ENCODE measurements around the gene ADAMTSL2.

Gene ADAMTSL2

DNA sequence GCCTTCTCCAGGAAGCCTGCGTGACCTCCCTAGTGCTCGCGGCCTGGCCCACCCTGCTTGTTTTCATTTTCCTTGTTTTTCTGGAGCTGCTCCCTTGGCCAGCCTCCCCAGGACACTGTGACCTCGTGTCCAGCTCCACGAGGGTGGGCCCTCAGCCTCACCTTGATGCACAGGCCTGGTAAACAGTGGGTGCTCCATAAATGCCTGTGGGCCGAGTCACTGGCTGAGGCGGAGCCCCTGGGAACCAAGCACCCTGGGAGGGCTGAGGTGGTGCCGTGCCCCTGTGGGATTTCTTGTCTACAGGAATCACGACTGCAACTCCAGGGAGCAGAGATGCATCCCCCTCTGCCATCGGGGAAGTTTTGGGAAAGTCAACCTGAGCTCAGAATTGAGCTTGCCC, 57.5 kb downstream of the ADAMTSL2 start:
- Histone ChIP-seq H3K9ac (ENCODE audit: low read depth, low read length, poor library complexity) (no peak overlapping the region), H3K27me3 (ENCODE audit: control insufficient read depth in 3 of 3, insufficient read depth in 3 of 3, low read depth in 1 of 3, low read length in 3 of 3) (peaks cover 0 to 17% (median 0%) of the 10 kb centered on the region in 3 experiments), H3K4me3 (ENCODE audit: low read length in 2 of 2) (no peak overlapping the region), H3K9me3 (replicated peaks in 1 of 2; ENCODE audit: control insufficient read depth in 2 of 2, insufficient read depth in 1 of 2, low read depth in 1 of 2, low read length in 2 of 2) (peaks cover 2 to 9% of the 10 kb centered on the region in 2 donors), H3K27ac (replicated peaks; ENCODE audit: low read length) (no peak overlapping the region), H2BK15ac (ENCODE audit: low read length) (peak overlapping the region; percentile 43), H2AFZ (ENCODE audit: low read length) (no peak overlapping the region), H3K4ac (ENCODE audit: low read length) (no peak overlapping the region), H3K18ac (ENCODE audit: low read length) (peak overlapping the region; percentile 52), H2BK12ac (ENCODE audit: low read length) (no peak overlapping the region), H2BK120ac (ENCODE audit: low read depth, low read length) (no peak overlapping the region), H3K23ac (ENCODE audit: low read depth, low read length, poor library complexity) (no peak overlapping the region), H2AK5ac (ENCODE audit: low read depth, low read length) (peak overlapping the region; percentile 65), H3K14ac (ENCODE audit: low read length) (no peak overlapping the region), H3K4me1 (ENCODE audit: control insufficient read depth in 2 of 2, insufficient read depth in 1 of 2, low read depth in 1 of 2, low read length in 2 of 2) (no peaks in the 10 kb centered on the region), H3K4me2 (ENCODE audit: insufficient read depth, low read length, poor library complexity, severe bottlenecking) (no peak overlapping the region), H4K8ac (ENCODE audit: low read depth, low read length) (no peak overlapping the region), H3K36me3 (replicated peaks in 1 of 2; ENCODE audit: control insufficient read depth in 2 of 2, insufficient read depth in 2 of 2, low read length in 2 of 2) (no peaks in the 10 kb centered on the region), H4K91ac (ENCODE audit: low read depth, low read length, poor library complexity) (no peak overlapping the region), H2BK5ac (ENCODE audit: low read length) (no peak overlapping the region), H3K79me1 (ENCODE audit: low read depth, low read length) (peaks cover 2% of the 10 kb centered on the region)
- no peak for DNase-seq (ENCODE audit: low spot score)
- WGBS, 2 donors (ENCODE audit: extremely low coverage in 2 of 2, insufficient read length in 2 of 2, insufficient replicate concordance in 1 of 2) = no CpG with 5 or more reads among the region's 10 CpGs

DNA sequence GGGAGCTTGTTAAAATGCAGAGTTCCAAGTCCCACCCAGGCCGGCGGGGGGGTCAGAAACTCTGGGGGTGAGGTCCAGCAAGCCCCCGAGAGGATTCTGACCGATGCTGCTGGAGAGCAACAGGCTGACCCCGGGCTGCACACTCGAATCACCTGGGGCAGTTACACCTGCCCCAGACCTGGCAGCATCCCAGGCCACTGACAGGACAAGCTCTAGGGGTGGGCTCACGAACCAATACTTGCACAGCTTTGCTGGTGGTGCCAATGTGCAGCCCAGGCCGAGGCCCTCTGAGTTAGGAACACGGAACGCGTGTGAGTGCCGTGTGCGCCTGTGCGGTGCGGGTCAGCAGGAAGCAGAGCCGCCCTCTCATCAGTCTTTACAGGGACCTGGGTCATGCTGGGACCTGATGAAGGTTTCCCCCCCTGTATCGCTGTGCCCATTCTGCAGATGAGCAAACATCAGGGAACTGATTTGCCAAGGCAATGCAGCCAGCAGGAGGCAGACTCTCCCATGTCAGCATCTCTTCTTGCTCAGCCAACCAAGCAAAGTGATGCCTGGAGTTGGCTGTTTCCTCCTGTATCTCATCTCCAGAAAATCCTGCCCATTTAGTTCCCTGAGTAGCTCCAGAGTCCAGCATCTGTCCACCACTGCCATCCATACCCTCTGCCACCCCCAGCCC, 58.4 kb downstream of the ADAMTSL2 start:
- Histone ChIP-seq H2BK12ac (ENCODE audit: low read length) (peak overlapping the region; percentile 81), H4K91ac (ENCODE audit: low read depth, low read length, poor library complexity) (no peak overlapping the region), H3K4me3 (ENCODE audit: low read length in 2 of 2) (no peak overlapping the region), H2AK5ac (ENCODE audit: low read depth, low read length) (peak overlapping the region; percentile 41), H3K4me2 (ENCODE audit: insufficient read depth, low read length, poor library complexity, severe bottlenecking) (no peak overlapping the region), H2BK15ac (ENCODE audit: low read length) (no peak overlapping the region), H3K27me3 (ENCODE audit: control insufficient read depth in 3 of 3, insufficient read depth in 3 of 3, low read depth in 1 of 3, low read length in 3 of 3) (peaks cover 0 to 14% (median 0%) of the 10 kb centered on the region in 3 experiments), H3K36me3 (replicated peaks in 1 of 2; ENCODE audit: control insufficient read depth in 2 of 2, insufficient read depth in 2 of 2, low read length in 2 of 2) (no peaks in the 10 kb centered on the region), H2BK5ac (ENCODE audit: low read length) (peak overlapping the region; percentile 10), H3K27ac (replicated peaks; ENCODE audit: low read length) (no peak overlapping the region), H3K14ac (ENCODE audit: low read length) (peak overlapping the region; percentile 74), H4K8ac (ENCODE audit: low read depth, low read length) (no peak overlapping the region), H2AFZ (ENCODE audit: low read length) (no peak overlapping the region), H3K18ac (ENCODE audit: low read length) (no peak overlapping the region), H3K9me3 (replicated peaks in 1 of 2; ENCODE audit: control insufficient read depth in 2 of 2, insufficient read depth in 1 of 2, low read depth in 1 of 2, low read length in 2 of 2) (peaks cover 11% of the 10 kb centered on the region in 2 donors), H3K4ac (ENCODE audit: low read length) (no peak overlapping the region), H3K23ac (ENCODE audit: low read depth, low read length, poor library complexity) (no peak overlapping the region), H3K4me1 (ENCODE audit: control insufficient read depth in 2 of 2, insufficient read depth in 1 of 2, low read depth in 1 of 2, low read length in 2 of 2) (no peaks in the 10 kb centered on the region), H3K9ac (ENCODE audit: low read depth, low read length, poor library complexity) (no peak overlapping the region), H3K79me1 (ENCODE audit: low read depth, low read length) (peaks cover 2% of the 10 kb centered on the region), H2BK120ac (ENCODE audit: low read depth, low read length) (no peak overlapping the region)
- WGBS, 2 donors (ENCODE audit: extremely low coverage in 2 of 2, insufficient read length in 2 of 2, insufficient replicate concordance in 1 of 2) = no CpG with 5 or more reads among the region's 17 CpGs
- no peak for DNase-seq (ENCODE audit: low spot score)

DNA sequence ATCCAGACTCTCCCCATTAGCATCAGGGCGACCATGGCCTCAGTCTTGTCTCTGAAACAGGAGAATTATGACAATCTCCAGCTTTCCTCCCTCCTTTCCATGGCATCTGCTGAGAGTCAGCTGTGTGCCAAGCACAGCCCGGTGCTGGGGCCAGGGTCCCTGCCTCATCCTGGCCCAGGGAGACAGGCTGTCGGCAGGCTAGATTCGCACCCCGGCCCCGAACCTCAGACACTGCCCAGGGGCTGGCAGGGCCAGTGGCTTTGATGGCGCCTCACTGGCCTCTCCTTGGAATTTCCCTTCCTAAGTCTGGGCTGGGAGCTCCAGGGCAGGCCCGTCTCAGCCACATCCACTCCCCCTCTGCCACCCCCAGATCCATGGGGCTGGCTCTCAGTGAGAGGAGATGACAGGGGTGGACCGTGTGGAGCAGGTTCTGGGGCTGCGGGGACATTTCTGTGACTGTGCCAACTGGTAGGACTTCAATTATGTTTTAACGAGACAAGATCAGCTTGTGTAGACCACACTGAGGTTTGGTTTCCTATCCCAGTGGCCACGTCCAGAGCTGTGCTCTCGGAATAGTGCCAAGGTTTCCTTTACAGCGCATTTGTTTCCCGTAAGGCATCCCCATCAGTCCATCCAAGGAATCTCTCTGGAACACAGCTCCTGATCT, 59.2 kb downstream of the ADAMTSL2 start:
- Histone ChIP-seq H2AFZ (ENCODE audit: low read length) (no peak overlapping the region), H3K36me3 (replicated peaks in 1 of 2; ENCODE audit: control insufficient read depth in 2 of 2, insufficient read depth in 2 of 2, low read length in 2 of 2) (no peaks in the 10 kb centered on the region), H2AK5ac (ENCODE audit: low read depth, low read length) (no peak overlapping the region), H2BK5ac (ENCODE audit: low read length) (peak overlapping the region; percentile 10), H3K79me1 (ENCODE audit: low read depth, low read length) (no peaks in the 10 kb centered on the region), H2BK12ac (ENCODE audit: low read length) (no peak overlapping the region), H3K9me3 (replicated peaks in 1 of 2; ENCODE audit: control insufficient read depth in 2 of 2, insufficient read depth in 1 of 2, low read depth in 1 of 2, low read length in 2 of 2) (peaks cover 8 to 14% of the 10 kb centered on the region in 2 donors), H3K4me3 (ENCODE audit: low read length in 2 of 2) (no peak overlapping the region), H3K18ac (ENCODE audit: low read length) (peak overlapping the region; percentile 29), H2BK120ac (ENCODE audit: low read depth, low read length) (no peak overlapping the region), H3K4me2 (ENCODE audit: insufficient read depth, low read length, poor library complexity, severe bottlenecking) (no peak overlapping the region), H3K27ac (replicated peaks; ENCODE audit: low read length) (no peak overlapping the region), H3K9ac (ENCODE audit: low read depth, low read length, poor library complexity) (no peak overlapping the region), H2BK15ac (ENCODE audit: low read length) (no peak overlapping the region), H3K23ac (ENCODE audit: low read depth, low read length, poor library complexity) (no peak overlapping the region), H3K4ac (ENCODE audit: low read length) (no peak overlapping the region), H3K4me1 (ENCODE audit: control insufficient read depth in 2 of 2, insufficient read depth in 1 of 2, low read depth in 1 of 2, low read length in 2 of 2) (no peaks in the 10 kb centered on the region), H4K91ac (ENCODE audit: low read depth, low read length, poor library complexity) (no peak overlapping the region), H3K27me3 (ENCODE audit: control insufficient read depth in 3 of 3, insufficient read depth in 3 of 3, low read depth in 1 of 3, low read length in 3 of 3) (peaks cover 0 to 14% (median 0%) of the 10 kb centered on the region in 3 experiments), H3K14ac (ENCODE audit: low read length) (no peak overlapping the region), H4K8ac (ENCODE audit: low read depth, low read length) (no peak overlapping the region)
- WGBS, 2 donors (ENCODE audit: extremely low coverage in 2 of 2, insufficient read length in 2 of 2, insufficient replicate concordance in 1 of 2) = no CpG with 5 or more reads among the region's 15 CpGs
- DNase-seq (ENCODE audit: low spot score) = no peak

DNA sequence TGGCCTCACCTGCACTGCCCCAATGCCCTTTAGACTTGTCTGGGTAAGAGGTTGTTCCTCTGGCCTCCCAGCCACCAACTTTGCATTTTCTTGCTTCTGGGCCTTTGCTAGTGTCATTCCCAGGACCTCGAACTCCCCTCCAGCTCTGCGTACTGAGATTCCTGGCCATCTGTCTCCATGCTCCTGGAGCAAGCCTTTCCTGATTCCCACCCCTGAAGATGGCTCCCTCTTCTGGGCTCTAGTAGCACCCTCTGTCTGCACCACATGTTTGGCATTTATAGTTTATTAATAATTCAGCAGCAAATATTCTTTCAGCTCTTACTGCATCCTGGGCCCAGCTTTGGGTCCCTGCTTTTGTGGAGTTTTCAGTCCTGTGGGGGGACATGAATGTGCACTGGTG, 59.8 kb downstream of the ADAMTSL2 start:
- no peak overlapping the region for H2AFZ ChIP-seq (ENCODE audit: low read length)
- H3K4me3 ChIP-seq (ENCODE audit: low read length in 2 of 2) = no peak overlapping the region
- no peaks in the 10 kb centered on the region for H3K4me1 ChIP-seq (ENCODE audit: control insufficient read depth in 2 of 2, insufficient read depth in 1 of 2, low read depth in 1 of 2, low read length in 2 of 2)
- H2BK5ac ChIP-seq (ENCODE audit: low read length) = no peak overlapping the region
- no peaks in the 10 kb centered on the region for H3K36me3 ChIP-seq (replicated peaks in 1 of 2; ENCODE audit: control insufficient read depth in 2 of 2, insufficient read depth in 2 of 2, low read length in 2 of 2)
- H3K27me3 ChIP-seq (ENCODE audit: control insufficient read depth in 3 of 3, insufficient read depth in 3 of 3, low read depth in 1 of 3, low read length in 3 of 3) = peaks cover 0 to 14% (median 0%) of the 10 kb centered on the region in 3 experiments
- H2BK120ac ChIP-seq (ENCODE audit: low read depth, low read length) = no peak overlapping the region
- no peak overlapping the region for H3K27ac ChIP-seq (replicated peaks; ENCODE audit: low read length)
- DNase-seq (ENCODE audit: low spot score) = no peak
- H3K9me3 ChIP-seq (replicated peaks in 1 of 2; ENCODE audit: control insufficient read depth in 2 of 2, insufficient read depth in 1 of 2, low read depth in 1 of 2, low read length in 2 of 2) = peaks cover 6 to 14% of the 10 kb centered on the region in 2 donors
- no peak overlapping the region for H2BK15ac ChIP-seq (ENCODE audit: low read length)
- H3K23ac ChIP-seq (ENCODE audit: low read depth, low read length, poor library complexity) = no peak overlapping the region
- no peak overlapping the region for H2AK5ac ChIP-seq (ENCODE audit: low read depth, low read length)
- no peaks in the 10 kb centered on the region for H3K79me1 ChIP-seq (ENCODE audit: low read depth, low read length)
- no peak overlapping the region for H3K4ac ChIP-seq (ENCODE audit: low read length)
- H4K91ac ChIP-seq (ENCODE audit: low read depth, low read length, poor library complexity) = no peak overlapping the region
- H2BK12ac ChIP-seq (ENCODE audit: low read length) = no peak overlapping the region
- no peak overlapping the region for H3K14ac ChIP-seq (ENCODE audit: low read length)
- no peak overlapping the region for H3K18ac ChIP-seq (ENCODE audit: low read length)
- no CpG with 5 or more reads among the region's 2 CpGs for WGBS, 2 donors (ENCODE audit: extremely low coverage in 2 of 2, insufficient read length in 2 of 2, insufficient replicate concordance in 1 of 2)
- H3K4me2 ChIP-seq (ENCODE audit: insufficient read depth, low read length, poor library complexity, severe bottlenecking) = no peak overlapping the region
- no peak overlapping the region for H4K8ac ChIP-seq (ENCODE audit: low read depth, low read length)
- H3K9ac ChIP-seq (ENCODE audit: low read depth, low read length, poor library complexity) = no peak overlapping the region
